ENCODE measurements around the gene MRPL22. TPM values are rescaled to one million over a fixed set of nuclear protein-coding genes. Genes with fewer than 3 reads are reported as not detected.
A peak's percentile ranks its signal among the peaks of the same experiment; 100 is the strongest.

The MRPL22 gene
- total and polyA plus RNA-seq, 8 donors = 33.8 to 44.8 (median 42.6) TPM

DNA sequence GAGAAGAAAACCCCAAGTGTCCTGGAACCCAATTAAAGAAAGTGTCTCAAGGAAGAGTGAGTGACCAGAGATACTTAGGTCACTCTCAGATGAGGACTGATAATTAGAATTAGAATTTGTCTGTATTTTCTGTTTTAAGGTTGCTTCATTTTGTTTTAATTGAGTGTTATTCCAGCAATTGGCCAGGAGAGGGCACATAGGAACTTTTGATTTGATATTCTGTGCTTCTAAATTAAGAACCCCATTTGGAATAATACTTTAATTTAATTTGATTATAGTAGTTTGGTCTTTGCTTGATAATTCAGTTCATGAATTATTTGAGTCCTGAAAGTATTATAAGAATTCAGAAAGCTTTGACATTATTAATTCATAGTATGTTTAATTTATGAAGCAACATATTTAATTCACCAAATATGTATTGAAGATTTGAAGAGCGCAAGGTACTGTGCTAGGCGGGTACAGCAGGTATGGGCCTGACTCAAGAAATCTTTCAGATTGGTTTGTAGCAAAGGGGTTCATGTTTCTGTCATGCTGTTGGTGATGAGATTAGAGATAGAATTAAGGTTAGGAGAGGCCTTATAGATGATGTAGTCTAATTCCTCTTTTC lies 4.9 kb downstream of the MRPL22 start:
- TF ChIP-seq, protein P1, sequence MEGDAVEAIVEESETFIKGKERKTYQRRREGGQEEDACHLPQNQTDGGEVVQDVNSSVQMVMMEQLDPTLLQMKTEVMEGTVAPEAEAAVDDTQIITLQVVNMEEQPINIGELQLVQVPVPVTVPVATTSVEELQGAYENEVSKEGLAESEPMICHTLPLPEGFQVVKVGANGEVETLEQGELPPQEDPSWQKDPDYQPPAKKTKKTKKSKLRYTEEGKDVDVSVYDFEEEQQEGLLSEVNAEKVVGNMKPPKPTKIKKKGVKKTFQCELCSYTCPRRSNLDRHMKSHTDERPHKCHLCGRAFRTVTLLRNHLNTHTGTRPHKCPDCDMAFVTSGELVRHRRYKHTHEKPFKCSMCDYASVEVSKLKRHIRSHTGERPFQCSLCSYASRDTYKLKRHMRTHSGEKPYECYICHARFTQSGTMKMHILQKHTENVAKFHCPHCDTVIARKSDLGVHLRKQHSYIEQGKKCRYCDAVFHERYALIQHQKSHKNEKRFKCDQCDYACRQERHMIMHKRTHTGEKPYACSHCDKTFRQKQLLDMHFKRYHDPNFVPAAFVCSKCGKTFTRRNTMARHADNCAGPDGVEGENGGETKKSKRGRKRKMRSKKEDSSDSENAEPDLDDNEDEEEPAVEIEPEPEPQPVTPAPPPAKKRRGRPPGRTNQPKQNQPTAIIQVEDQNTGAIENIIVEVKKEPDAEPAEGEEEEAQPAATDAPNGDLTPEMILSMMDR (IDR thresholded peaks at IDR 0.05) = peak; percentile 51 to 53
- intact Hi-C loops (cut with DNase I) = no loop called here
- ATAC-seq (peak; percentile 11), DNase-seq (no peak)
- no peaks in the 10 kb centered on the region for H3K9me3 ChIP-seq
- H3K4me1 ChIP-seq = peaks cover 15 to 46% of the 10 kb centered on the region in 2 donors
- no peaks in the 10 kb centered on the region for H3K27me3 ChIP-seq
- no peak overlapping the region for H3K27ac ChIP-seq
- no peaks in the 10 kb centered on the region for H3K36me3 ChIP-seq
- H3K4me3 ChIP-seq = no peak overlapping the region

DNA sequence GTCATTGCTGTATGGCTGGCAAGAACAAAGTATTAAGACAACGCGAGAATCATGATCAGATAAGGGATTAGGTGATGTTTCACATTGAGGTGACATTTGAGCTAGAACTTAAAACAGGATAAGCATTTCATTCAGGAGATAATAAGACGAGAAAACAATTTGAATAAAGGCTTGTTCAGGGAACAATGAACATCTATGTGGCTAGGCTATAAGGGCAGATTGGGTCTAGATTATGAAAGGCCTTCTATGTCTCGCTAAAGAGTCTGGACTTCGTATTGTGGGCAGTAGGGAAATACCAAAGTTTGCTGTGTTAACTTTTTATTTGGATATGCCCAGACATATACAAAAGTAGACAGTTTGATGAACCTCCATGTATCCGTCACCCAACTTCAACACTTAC lies 6.9 kb downstream of the MRPL22 start:
- no peak for ATAC-seq
- Histone ChIP-seq H3K9me3 (no peaks in the 10 kb centered on the region), H3K36me3 (no peaks in the 10 kb centered on the region), H3K27ac (no peak overlapping the region), H3K27me3 (no peaks in the 10 kb centered on the region), H3K4me1 (peaks cover 0 to 31% of the 10 kb centered on the region in 2 donors), H3K4me3 (no peak overlapping the region)
- TF ChIP-seq, protein P1 (IDR thresholded peaks at IDR 0.05) = no peak
- no peak for DNase-seq
- intact Hi-C loops (cut with DNase I) = no loop called here

DNA sequence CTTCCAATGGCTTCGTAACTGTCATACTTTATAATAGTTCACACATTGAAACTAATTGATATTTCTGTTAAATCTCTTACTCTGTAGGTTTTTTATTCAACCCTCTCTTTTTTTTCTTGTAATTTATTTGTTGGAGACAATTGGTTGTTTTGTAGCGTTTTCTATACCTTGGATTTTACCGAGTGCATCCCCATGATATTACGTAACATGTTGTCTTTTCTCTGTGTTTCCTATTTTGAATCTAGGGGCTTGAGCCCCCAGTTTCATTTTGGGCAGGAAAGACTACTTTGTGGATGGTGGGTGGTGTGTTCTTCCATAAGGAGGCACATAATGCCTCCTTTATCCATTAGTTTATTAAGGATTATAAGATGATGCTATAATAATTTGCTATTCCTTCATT lies 7.4 kb downstream of the MRPL22 start:
- no peak for ATAC-seq

DNA sequence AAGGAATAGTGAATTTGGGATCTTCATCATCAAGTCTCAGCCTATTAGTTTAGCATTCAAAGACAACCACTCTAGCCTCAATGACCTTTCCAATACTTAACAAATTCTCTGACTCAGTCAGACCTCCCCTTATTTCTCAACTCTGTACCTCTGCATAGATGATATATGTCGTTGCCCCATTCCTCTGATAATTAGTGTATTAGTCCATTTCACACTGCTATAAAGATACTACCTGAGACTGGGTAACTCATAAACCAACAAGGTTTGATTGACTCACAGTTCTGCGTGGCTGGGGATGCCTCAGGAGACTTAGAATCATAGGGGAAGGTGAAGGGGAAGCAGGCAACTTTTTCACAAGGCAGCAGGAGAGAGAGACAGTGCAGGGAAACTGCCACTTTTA lies 8.9 kb downstream of the MRPL22 start:
- H3K27ac ChIP-seq = no peak overlapping the region
- no peaks in the 10 kb centered on the region for H3K27me3 ChIP-seq
- no peak for ATAC-seq
- no peak for DNase-seq
- intact Hi-C loops (cut with DNase I) = no loop called here
- peaks cover 0 to 7% of the 10 kb centered on the region in 2 donors for H3K36me3 ChIP-seq
- H3K9me3 ChIP-seq = no peaks in the 10 kb centered on the region
- peaks cover 0 to 18% of the 10 kb centered on the region in 2 donors for H3K4me1 ChIP-seq
- H3K4me3 ChIP-seq = no peak overlapping the region
- TF ChIP-seq, protein P1 (IDR thresholded peaks at IDR 0.05) = no peak

More for the DNA sequence above, 7.4 kb downstream of the MRPL22 start:
- no peaks in the 10 kb centered on the region for H3K27me3 ChIP-seq
- H3K9me3 ChIP-seq = no peaks in the 10 kb centered on the region
- no peak overlapping the region for H3K27ac ChIP-seq
- no peak overlapping the region for H3K4me3 ChIP-seq
- peaks cover 0 to 25% of the 10 kb centered on the region in 2 donors for H3K4me1 ChIP-seq
- TF ChIP-seq, protein P1 (IDR thresholded peaks at IDR 0.05) = no peak
- H3K36me3 ChIP-seq = no peaks in the 10 kb centered on the region
- intact Hi-C loops (cut with DNase I) = no loop called here
- no peak for DNase-seq

DNA sequence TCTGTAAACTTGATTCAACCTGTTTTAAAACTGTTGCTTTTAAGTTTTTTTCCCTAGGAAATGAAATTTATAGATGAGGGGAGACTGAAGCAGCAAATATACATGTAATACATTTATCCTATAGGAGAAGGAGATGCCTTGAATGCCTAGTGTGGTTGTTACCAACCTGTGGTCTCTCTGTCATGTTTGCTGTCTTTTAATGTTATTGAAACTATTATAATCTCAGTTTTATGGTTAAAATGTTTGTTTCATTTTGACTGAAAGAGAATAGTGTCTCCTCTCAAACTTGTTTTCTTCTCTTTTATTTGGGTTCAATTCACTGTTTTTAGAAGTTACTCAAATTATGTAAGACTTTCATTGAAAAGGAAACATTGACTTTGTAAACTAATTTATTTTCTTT lies 15.8 kb downstream of the MRPL22 start:
- H3K27ac ChIP-seq = no peak overlapping the region
- intact Hi-C loops (cut with DNase I) = no loop called here
- no peaks in the 10 kb centered on the region for H3K9me3 ChIP-seq
- H3K4me1 ChIP-seq = no peaks in the 10 kb centered on the region
- no peak for ATAC-seq
- H3K27me3 ChIP-seq = no peaks in the 10 kb centered on the region
- no peak overlapping the region for H3K4me3 ChIP-seq
- DNase-seq = no peak
- TF ChIP-seq, protein P1 (IDR thresholded peaks at IDR 0.05) = no peak
- peaks cover 3 to 55% of the 10 kb centered on the region in 2 donors for H3K36me3 ChIP-seq
